ENCODE results near the gene KRT9. TPM values are rescaled to one million over a fixed set of nuclear protein-coding genes. Genes with fewer than 3 reads are reported as not detected.

The KRT9 gene
- total RNA-seq, 2 donors from 2014 or later = not detected

GRCh38 chr17:41523225-41523593, 48.6 kb downstream of the KRT9 start:
- Histone ChIP-seq H3K9ac (ENCODE audit: low read depth in 2 of 2, low read length in 2 of 2) (peak overlapping the region in 1 of 2 donors; percentile 66), H3K27ac (peak overlapping the region; percentile 82), H3K36me3 (no peaks in the 10 kb centered on the region), H3K27me3 (peaks cover 10% of the 10 kb centered on the region), H3K9me3 (no peaks in the 10 kb centered on the region), H3K4me3 (no peak overlapping the region), H3K4me1 (peaks cover 20% of the 10 kb centered on the region)
- no peak for TF ChIP-seq CTCF (IDR thresholded peaks at IDR 0.05)
- DNase-seq = no peak
- intact Hi-C loops (cut with DNase I) = no loop called here

- DNase-seq = peak; percentile 56
- H3K9ac ChIP-seq (ENCODE audit: low read depth in 2 of 2, low read length in 2 of 2) = peak overlapping the region; percentile 39 to 66
- peak overlapping the region; percentile 82 for H3K27ac ChIP-seq
- H3K4me3 ChIP-seq = no peak overlapping the region
- H3K4me1 ChIP-seq = peaks cover 20% of the 10 kb centered on the region
- H3K36me3 ChIP-seq = no peaks in the 10 kb centered on the region
- intact Hi-C loops (cut with DNase I) = no loop called here
- no peaks in the 10 kb centered on the region for H3K9me3 ChIP-seq
- peaks cover 4% of the 10 kb centered on the region for H3K27me3 ChIP-seq
- TF ChIP-seq CTCF (IDR thresholded peaks at IDR 0.05) = no peak
Observed at GRCh38 chr17:41522301-41523224, 49.3 kb downstream of the KRT9 start.

- H3K27ac ChIP-seq = peak overlapping the region; percentile 82
- H3K9ac ChIP-seq (ENCODE audit: low read depth in 2 of 2, low read length in 2 of 2) = peak overlapping the region; percentile 30 to 66
- H3K9me3 ChIP-seq = no peaks in the 10 kb centered on the region
- H3K27me3 ChIP-seq = no peaks in the 10 kb centered on the region
- intact Hi-C loops (cut with DNase I) = no loop called here
- H3K4me3 ChIP-seq = no peak overlapping the region
- peak; percentile 87 for DNase-seq
- no peaks in the 10 kb centered on the region for H3K36me3 ChIP-seq
- H3K4me1 ChIP-seq = peaks cover 20% of the 10 kb centered on the region
- no peak for TF ChIP-seq CTCF (IDR thresholded peaks at IDR 0.05)
Observed at GRCh38 chr17:41521574-41522261, 50.1 kb downstream of the KRT9 start.

GRCh38 chr17:41520821-41521521, 50.9 kb downstream of the KRT9 start:
- H3K36me3 ChIP-seq = no peaks in the 10 kb centered on the region
- peak overlapping the region; percentile 82 for H3K27ac ChIP-seq
- H3K4me1 ChIP-seq = peaks cover 20% of the 10 kb centered on the region
- DNase-seq = peak; percentile 78
- H3K9ac ChIP-seq (ENCODE audit: low read depth in 2 of 2, low read length in 2 of 2) = peak overlapping the region in 1 of 2 donors; percentile 66
- H3K27me3 ChIP-seq = no peaks in the 10 kb centered on the region
- H3K4me3 ChIP-seq = no peak overlapping the region
- no peak for TF ChIP-seq CTCF (IDR thresholded peaks at IDR 0.05)
- intact Hi-C loops (cut with DNase I) = no loop called here
- H3K9me3 ChIP-seq = no peaks in the 10 kb centered on the region

GRCh38 chr17:41519501-41520224, 52.2 kb downstream of the KRT9 start:
- Histone ChIP-seq H3K27me3 (no peaks in the 10 kb centered on the region), H3K27ac (peak overlapping the region; percentile 12), H3K9me3 (no peaks in the 10 kb centered on the region), H3K9ac (ENCODE audit: low read depth in 2 of 2, low read length in 2 of 2) (no peak overlapping the region), H3K4me3 (no peak overlapping the region), H3K36me3 (no peaks in the 10 kb centered on the region), H3K4me1 (peaks cover 20% of the 10 kb centered on the region)
- intact Hi-C loops (cut with DNase I) = no loop called here
- DNase-seq = no peak
- TF ChIP-seq CTCF (IDR thresholded peaks at IDR 0.05) = no peak
